Activated T-cell treated with anti-CD3 and anti-CD28 coated beads, Interleukin-2, amount 50 U/mL, for 24 hours (primary cell): ENCODE results near the gene CARMIL3.
A peak's percentile ranks its signal among the peaks of the same experiment; 100 is the strongest.

Experiments used
- DNase-seq: peaks from one replicate; pipeline ENCODE4 v3.0.0-alpha.2; 2020
- H3K27ac Mint-ChIP-seq: 2 replicates; pipeline ENCODE4 v1.8.0; 2020; ENCODE audit warnings: mild to moderate bottlenecking, mixed read lengths
- H3K27me3 Mint-ChIP-seq: 2 replicates; pipeline ENCODE4 v1.8.0; 2020; ENCODE audit warnings: mixed read lengths
- H3K36me3 Mint-ChIP-seq: 2 replicates; pipeline ENCODE4 v1.8.0; 2020; ENCODE audit warnings: low read depth, mixed read lengths
- H3K4me1 Mint-ChIP-seq: 2 replicates; pipeline ENCODE4 v1.8.0; 2020; ENCODE audit warnings: low read depth, mixed read lengths
- H3K4me3 Mint-ChIP-seq: 2 replicates; pipeline ENCODE4 v1.8.0; 2020; ENCODE audit warnings: mild to moderate bottlenecking, moderate library complexity, mixed read lengths
- H3K9me3 Mint-ChIP-seq: 2 replicates; pipeline ENCODE4 v1.8.0; 2020; ENCODE audit warnings: mixed read lengths

CARMIL3 gene

GRCh38 chr14:24064091-24064795 lies 12.4 kb downstream of the CARMIL3 start:
- Mint-ChIP-seq H3K36me3 (no peaks in the 10 kb centered on the region), H3K27ac (no peak overlapping the region), H3K4me1 (no peaks in the 10 kb centered on the region), H3K9me3 (no peaks in the 10 kb centered on the region), H3K4me3 (no peak overlapping the region), H3K27me3 (no peaks in the 10 kb centered on the region)
- no peak for DNase-seq

- Mint-ChIP-seq H3K27me3 (peaks cover 4% of the 10 kb centered on the region), H3K36me3 (no peaks in the 10 kb centered on the region), H3K27ac (no peak overlapping the region), H3K9me3 (no peaks in the 10 kb centered on the region), H3K4me3 (no peak overlapping the region), H3K4me1 (no peaks in the 10 kb centered on the region)
- DNase-seq = no peak
These were observed 13.0 kb downstream of the CARMIL3 start for GRCh38 chr14:24064856-24065255.

- Mint-ChIP-seq H3K4me1 (peaks cover 4% of the 10 kb centered on the region), H3K4me3 (no peak overlapping the region), H3K36me3 (no peaks in the 10 kb centered on the region), H3K27ac (no peak overlapping the region), H3K9me3 (no peaks in the 10 kb centered on the region), H3K27me3 (peaks cover 9% of the 10 kb centered on the region)
- DNase-seq = no peak
These were observed 13.6 kb downstream of the CARMIL3 start for GRCh38 chr14:24065408-24065807.

GRCh38 chr14:24066496-24067132 lies 14.8 kb downstream of the CARMIL3 start:
- Mint-ChIP-seq H3K4me1 (peaks cover 14% of the 10 kb centered on the region), H3K9me3 (no peaks in the 10 kb centered on the region), H3K4me3 (no peak overlapping the region), H3K36me3 (no peaks in the 10 kb centered on the region), H3K27ac (no peak overlapping the region), H3K27me3 (peaks cover 9% of the 10 kb centered on the region)
- no peak for DNase-seq

GRCh38 chr14:24067133-24068082 lies 15.6 kb downstream of the CARMIL3 start:
- Mint-ChIP-seq H3K4me1 (peaks cover 16% of the 10 kb centered on the region), H3K4me3 (no peak overlapping the region), H3K27me3 (peaks cover 9% of the 10 kb centered on the region), H3K9me3 (no peaks in the 10 kb centered on the region), H3K27ac (no peak overlapping the region), H3K36me3 (no peaks in the 10 kb centered on the region)
- DNase-seq = no peak

GRCh38 chr14:24068711-24069410 lies 17.1 kb downstream of the CARMIL3 start:
- Mint-ChIP-seq H3K4me1 (peaks cover 16% of the 10 kb centered on the region), H3K9me3 (no peaks in the 10 kb centered on the region), H3K36me3 (no peaks in the 10 kb centered on the region), H3K27ac (no peak overlapping the region), H3K27me3 (peaks cover 9% of the 10 kb centered on the region), H3K4me3 (no peak overlapping the region)
- DNase-seq = no peak

GRCh38 chr14:24069411-24069735 lies 17.6 kb downstream of the CARMIL3 start:
- H3K4me1 Mint-ChIP-seq = peaks cover 16% of the 10 kb centered on the region
- no peak overlapping the region for H3K4me3 Mint-ChIP-seq
- H3K27me3 Mint-ChIP-seq = peaks cover 9% of the 10 kb centered on the region
- H3K9me3 Mint-ChIP-seq = no peaks in the 10 kb centered on the region
- no peak for DNase-seq
- H3K27ac Mint-ChIP-seq = no peak overlapping the region
- H3K36me3 Mint-ChIP-seq = no peaks in the 10 kb centered on the region

- H3K4me1 Mint-ChIP-seq = peaks cover 16% of the 10 kb centered on the region
- no peaks in the 10 kb centered on the region for H3K9me3 Mint-ChIP-seq
- H3K27ac Mint-ChIP-seq = peak overlapping the region; percentile 54
- no peak overlapping the region for H3K4me3 Mint-ChIP-seq
- H3K36me3 Mint-ChIP-seq = no peaks in the 10 kb centered on the region
- no peak for DNase-seq
- H3K27me3 Mint-ChIP-seq = peaks cover 9% of the 10 kb centered on the region
These were observed 18.7 kb downstream of the CARMIL3 start for GRCh38 chr14:24070285-24071143.

- no peaks in the 10 kb centered on the region for H3K9me3 Mint-ChIP-seq
- no peaks in the 10 kb centered on the region for H3K36me3 Mint-ChIP-seq
- DNase-seq = peak; percentile 66
- H3K4me3 Mint-ChIP-seq = no peak within 1 kb of the TSS
- peaks cover 9% of the 10 kb centered on the region for H3K27me3 Mint-ChIP-seq
- H3K27ac Mint-ChIP-seq = peak within 1 kb of the TSS; percentile 54
- peaks cover 16% of the 10 kb centered on the region for H3K4me1 Mint-ChIP-seq
These were observed 19.4 kb downstream of the CARMIL3 start, which contains the start of gene CPNE6 for GRCh38 chr14:24071144-24071697. CPNE6 (plus strand) TSS chr14:24071562; CDS start chr14:24072937, 1,375 bp downstream.

GRCh38 chr14:24071836-24072430 lies 20.1 kb downstream of the CARMIL3 start:
- no peak overlapping the region for H3K4me3 Mint-ChIP-seq
- H3K27me3 Mint-ChIP-seq = peaks cover 9% of the 10 kb centered on the region
- H3K4me1 Mint-ChIP-seq = peaks cover 16% of the 10 kb centered on the region
- H3K36me3 Mint-ChIP-seq = no peaks in the 10 kb centered on the region
- H3K27ac Mint-ChIP-seq = no peak overlapping the region
- DNase-seq = no peak
- no peaks in the 10 kb centered on the region for H3K9me3 Mint-ChIP-seq

- H3K36me3 Mint-ChIP-seq = no peaks in the 10 kb centered on the region
- H3K4me1 Mint-ChIP-seq = peaks cover 16% of the 10 kb centered on the region
- H3K27ac Mint-ChIP-seq = no peak overlapping the region
- H3K27me3 Mint-ChIP-seq = peaks cover 9% of the 10 kb centered on the region
- H3K9me3 Mint-ChIP-seq = no peaks in the 10 kb centered on the region
- DNase-seq = no peak
- no peak overlapping the region for H3K4me3 Mint-ChIP-seq
These were observed 20.6 kb downstream of the CARMIL3 start for GRCh38 chr14:24072436-24072835.

- H3K9me3 Mint-ChIP-seq = no peaks in the 10 kb centered on the region
- peaks cover 9% of the 10 kb centered on the region for H3K27me3 Mint-ChIP-seq
- no peak for DNase-seq
- H3K4me3 Mint-ChIP-seq = no peak overlapping the region
- H3K4me1 Mint-ChIP-seq = peaks cover 16% of the 10 kb centered on the region
- no peak overlapping the region for H3K27ac Mint-ChIP-seq
- no peaks in the 10 kb centered on the region for H3K36me3 Mint-ChIP-seq
These were observed 21.4 kb downstream of the CARMIL3 start for GRCh38 chr14:24072881-24073877.
